B cell (primary cell): ENCODE measurements around the gene XRRA1.

ENCODE experiments used
- CTCF ChIP-seq: fragments of 200-600 bp; IDR thresholded peaks from one replicate; pipeline ENCODE4 v1.8.0; 2022; ENCODE audit warnings: antibody characterized with exemption, mild to moderate bottlenecking
- EZH2 ChIP-seq: IDR thresholded peaks from 2 replicates; pipeline ENCODE4 v1.6.1; 2012; ENCODE audit warnings: borderline replicate concordance, low read depth, mild to moderate bottlenecking, moderate library complexity, low read length; ENCODE audit not compliant: insufficient read depth, poor library complexity, severe bottlenecking

- TF ChIP-seq CTCF (no peak), EZH2 (no peak)
Measured at GRCh38 chr11:74932169-74932568, 16.7 kb downstream of the XRRA1 start.
